GM20431 (cell line): Measurements from ENCODE around the gene MGA.

Experiments
- in situ Hi-C: fragments of 300-500 bp; cut with MseI, MboI; formaldehyde crosslinking; loops from one replicate; pipeline ENCODE4 v1.15.0; 2020; ENCODE audit warnings: low sequenced_read_pairs; ENCODE audit not compliant: unreplicated experiment

MGA gene

GRCh38 chr15:41820791-41821423 lies 160.7 kb downstream of the MGA start:
- in situ Hi-C loops, result no loop called here

GRCh38 chr15:41821831-41822230 lies 161.6 kb downstream of the MGA start:
- in situ Hi-C loops, result no loop called here

GRCh38 chr15:41822471-41822870 lies 162.3 kb downstream of the MGA start:
- in situ Hi-C loops, result no loop called here
